CD4-positive, alpha-beta memory T cell (primary cell): ENCODE data around the gene LDLRAD4. TPM values are rescaled to one million over a fixed set of nuclear protein-coding genes. Genes with fewer than 3 reads are reported as not detected.

Source experiments
- CTCF ChIA-PET: fragments of 350-600 bp; sonication (Branson Sonifier 250); formaldehyde crosslinking; loops from one replicate; lab custom pipeline; 2021; ENCODE audit warnings: inconsistent platforms; ENCODE audit not compliant: partially characterized antibody; lab: Charles Lee
- POLR2A ChIA-PET: fragments of 350-600 bp; sonication (Branson Sonifier 250); formaldehyde crosslinking; loops from one replicate; lab custom pipeline; 2021; ENCODE audit not compliant: partially characterized antibody; lab: Charles Lee
- DNase-seq, 5 donors: peaks; one replicate each; pipeline versions ENCODE4 v3.0.0 to v3.0.0-alpha.2; 2020 to 2022; ENCODE audit warnings: mixed read lengths in 1 of 5
- H3K27ac ChIP-seq: one replicate; pipeline ENCODE4 v1.7.0; 2013; ENCODE audit warnings: low read depth, low read length
- H3K27me3 ChIP-seq: 2 replicates; pipeline ENCODE4 v1.7.0; 2013; ENCODE audit warnings: mild to moderate bottlenecking, low read length, moderate library complexity; ENCODE audit not compliant: insufficient read depth
- H3K36me3 ChIP-seq: 2 replicates; pipeline ENCODE4 v1.7.0; 2013; ENCODE audit warnings: mild to moderate bottlenecking, low read length, moderate library complexity; ENCODE audit not compliant: insufficient read depth
- H3K4me1 ChIP-seq: 2 replicates; pipeline ENCODE4 v1.7.0; 2013; ENCODE audit warnings: mild to moderate bottlenecking, low read length, moderate library complexity; ENCODE audit not compliant: insufficient read depth
- H3K4me3 ChIP-seq, 2 donors: one replicate each; pipeline ENCODE4 v1.7.0; 2013; ENCODE audit warnings: low read length in 2 of 2, mild to moderate bottlenecking in 1 of 2
- H3K9me3 ChIP-seq, 2 donors: one replicate each; pipeline ENCODE4 v1.7.0; 2013; ENCODE audit warnings: low read length in 2 of 2, control low read depth in 1 of 2; ENCODE audit not compliant: control insufficient read depth in 1 of 2
- H3K27ac Mint-ChIP-seq, 7 donors: one replicate each; pipeline ENCODE4 v1.8.0; 2020 to 2021; ENCODE audit warnings: mixed read lengths in 7 of 7, mild to moderate bottlenecking in 6 of 7, inconsistent platforms in 3 of 7, moderate library complexity in 3 of 7
- H3K27me3 Mint-ChIP-seq, 2 donors: one replicate each; pipeline ENCODE4 v1.8.0; 2020 to 2021; ENCODE audit warnings: mixed read lengths in 2 of 2
- H3K36me3 Mint-ChIP-seq, 2 donors: one replicate each; pipeline ENCODE4 v1.8.0; 2020 to 2021; ENCODE audit warnings: mixed read lengths in 2 of 2, inconsistent platforms in 1 of 2, mild to moderate bottlenecking in 1 of 2
- H3K4me1 Mint-ChIP-seq, 4 donors: one replicate each; pipeline ENCODE4 v1.8.0; 2020 to 2021; ENCODE audit warnings: mixed read lengths in 4 of 4, mild to moderate bottlenecking in 1 of 4
- H3K4me3 Mint-ChIP-seq, 8 donors: one replicate each; pipeline ENCODE4 v1.8.0; 2020 to 2021; ENCODE audit warnings: mixed read lengths in 8 of 8, mild to moderate bottlenecking in 7 of 8, moderate library complexity in 6 of 8, inconsistent platforms in 3 of 8
- H3K9me3 Mint-ChIP-seq, 8 donors: one replicate each; pipeline ENCODE4 v1.8.0; 2020 to 2021; ENCODE audit warnings: mixed read lengths in 8 of 8, mild to moderate bottlenecking in 5 of 8, inconsistent platforms in 3 of 8, moderate library complexity in 1 of 8
- intact Hi-C: fragments of 100-400 bp; cut with micrococcal nuclease; formaldehyde crosslinking; loops from one replicate; pipeline ENCODE4 v1.15.1; 2023
- polyA plus RNA-seq, 2 donors: library from polyadenylated mRNA; unstranded; fragments of 300-500 nt; fragmentation: Illumina TruSeq; gene quantifications; one replicate each; pipeline ENCODE4 v1.2.3, GENCODE V29; 2021
- total RNA-seq, 2 experiments: library from RNA; stranded (reverse); gene quantifications; one replicate each; pipeline ENCODE4 v1.2.3, GENCODE V29; 2021

LDLRAD4 gene
- total and polyA plus RNA-seq, 4 experiments from 2014 or later: 17.4 to 63.0 (median 36.6) TPM

GRCh38 chr18:13537022-13537780 lies 318.6 kb downstream of the LDLRAD4 start:
- Histone ChIP-seq H3K36me3 (no peaks in the 10 kb centered on the region), H3K4me3 (no peak overlapping the region), H3K27me3 (no peaks in the 10 kb centered on the region), H3K4me1 (peaks cover 34% of the 10 kb centered on the region), H3K9me3 (no peaks in the 10 kb centered on the region), H3K27ac (no peak overlapping the region)
- no peak for DNase-seq
- ChIA-PET CTCF (interaction anchor here (1.6 kb wide), 1 partner anchor 321 kb away, joined by 7 read pairs; no protein-coding TSS in a partner anchor), POLR2A (no interaction called here)
- H3K4me1 Mint-ChIP-seq: peaks cover 29 to 58% (median 48%) of the 10 kb centered on the region in 4 donors
- no peaks in the 10 kb centered on the region for H3K9me3 Mint-ChIP-seq
- H3K4me3 Mint-ChIP-seq: no peak overlapping the region
- peak overlapping the region in 2 of 7 donors; percentile 7 to 30 for H3K27ac Mint-ChIP-seq
- intact Hi-C loops: no loop called here
- H3K36me3 Mint-ChIP-seq: peaks cover 4% of the 10 kb centered on the region in 2 donors
- H3K27me3 Mint-ChIP-seq: no peaks in the 10 kb centered on the region

- Histone ChIP-seq H3K36me3 (no peaks in the 10 kb centered on the region), H3K27ac (no peak overlapping the region), H3K9me3 (no peaks in the 10 kb centered on the region), H3K4me3 (no peak overlapping the region), H3K4me1 (peaks cover 34% of the 10 kb centered on the region), H3K27me3 (no peaks in the 10 kb centered on the region)
- H3K27me3 Mint-ChIP-seq: no peaks in the 10 kb centered on the region
- H3K27ac Mint-ChIP-seq: peak overlapping the region; percentile 13 to 76 (median 74)
- H3K4me3 Mint-ChIP-seq: peak overlapping the region in 4 of 8 donors; percentile 41 to 76 (median 57)
- peaks cover 9 to 14% of the 10 kb centered on the region in 2 donors for H3K36me3 Mint-ChIP-seq
- intact Hi-C loops: no loop called here
- DNase-seq: no peak
- ChIA-PET POLR2A (interaction anchor here (0.7 kb wide), 1 partner anchor 26 kb away, joined by 3 read pairs; no protein-coding TSS in a partner anchor), CTCF (interaction anchor here (1.2 to 1.8 kb wide), 3 partner anchors 9 to 322 kb away, joined by 3 to 4 read pairs (median 4); no protein-coding TSS in a partner anchor)
- peaks cover 24 to 55% (median 43%) of the 10 kb centered on the region in 4 donors for H3K4me1 Mint-ChIP-seq
- H3K9me3 Mint-ChIP-seq: no peaks in the 10 kb centered on the region
These were observed 320.1 kb downstream of the LDLRAD4 start for GRCh38 chr18:13538630-13539029.

- peak in 4 of 5 donors; percentile 22 to 45 (median 34) for DNase-seq
- CTCF ChIA-PET: interaction anchor here (1.2 to 1.8 kb wide), 3 partner anchors 8 to 323 kb away, joined by 3 to 4 read pairs (median 4); no protein-coding TSS in a partner anchor
- Histone ChIP-seq H3K27ac (no peak overlapping the region), H3K36me3 (no peaks in the 10 kb centered on the region), H3K4me1 (peaks cover 34% of the 10 kb centered on the region), H3K4me3 (no peak overlapping the region), H3K27me3 (no peaks in the 10 kb centered on the region), H3K9me3 (no peaks in the 10 kb centered on the region)
- H3K9me3 Mint-ChIP-seq: no peaks in the 10 kb centered on the region
- intact Hi-C loops: no loop called here
- H3K4me3 Mint-ChIP-seq: peak overlapping the region in 7 of 8 donors; percentile 2 to 76 (median 60)
- POLR2A ChIA-PET: no interaction called here
- peaks cover 20 to 54% (median 40%) of the 10 kb centered on the region in 4 donors for H3K4me1 Mint-ChIP-seq
- peak overlapping the region; percentile 10 to 76 (median 67) for H3K27ac Mint-ChIP-seq
- H3K36me3 Mint-ChIP-seq: peaks cover 10 to 18% of the 10 kb centered on the region in 2 donors
- no peaks in the 10 kb centered on the region for H3K27me3 Mint-ChIP-seq
These were observed 320.5 kb downstream of the LDLRAD4 start for GRCh38 chr18:13539050-13539449.

GRCh38 chr18:13539843-13540476 lies 321.4 kb downstream of the LDLRAD4 start:
- intact Hi-C loops: no loop called here
- POLR2A ChIA-PET: no interaction called here
- Histone ChIP-seq H3K36me3 (no peaks in the 10 kb centered on the region), H3K4me3 (no peak overlapping the region), H3K4me1 (peaks cover 34% of the 10 kb centered on the region), H3K9me3 (no peaks in the 10 kb centered on the region), H3K27me3 (no peaks in the 10 kb centered on the region), H3K27ac (no peak overlapping the region)
- Mint-ChIP-seq H3K27ac (peak overlapping the region in 3 of 7 donors; percentile 19 to 76 (median 48)), H3K4me1 (peaks cover 23 to 48% (median 36%) of the 10 kb centered on the region in 4 donors), H3K36me3 (peaks cover 14 to 23% of the 10 kb centered on the region in 2 donors), H3K27me3 (no peaks in the 10 kb centered on the region), H3K9me3 (no peaks in the 10 kb centered on the region), H3K4me3 (peak overlapping the region in 5 of 8 donors; percentile 3 to 52 (median 14))
- no peak for DNase-seq
- CTCF ChIA-PET: interaction anchor here (1.2 to 1.8 kb wide), 2 partner anchors 18 to 323 kb away, joined by 4 read pairs; no protein-coding TSS in a partner anchor

- CTCF ChIA-PET: interaction anchor here (1.8 kb wide), 1 partner anchor 17 kb away, joined by 4 read pairs; no protein-coding TSS in a partner anchor
- intact Hi-C loops: no loop called here
- POLR2A ChIA-PET: no interaction called here
- H3K9me3 Mint-ChIP-seq: no peaks in the 10 kb centered on the region
- H3K9me3 ChIP-seq: no peaks in the 10 kb centered on the region
- peak overlapping the region in 5 of 8 donors; percentile 3 to 52 (median 14) for H3K4me3 Mint-ChIP-seq
- H3K27ac Mint-ChIP-seq: peak overlapping the region in 4 of 7 donors; percentile 19 to 76 (median 60)
- H3K27me3 ChIP-seq: no peaks in the 10 kb centered on the region
- no peaks in the 10 kb centered on the region for H3K27me3 Mint-ChIP-seq
- peaks cover 20 to 23% of the 10 kb centered on the region in 2 donors for H3K36me3 Mint-ChIP-seq
- peaks cover 34% of the 10 kb centered on the region for H3K4me1 ChIP-seq
- no peak overlapping the region for H3K4me3 ChIP-seq
- peak in 2 of 5 donors; percentile 8 to 13 for DNase-seq
- H3K36me3 ChIP-seq: no peaks in the 10 kb centered on the region
- H3K4me1 Mint-ChIP-seq: peaks cover 21 to 48% (median 33%) of the 10 kb centered on the region in 4 donors
- no peak overlapping the region for H3K27ac ChIP-seq
These were observed 322.1 kb downstream of the LDLRAD4 start for GRCh38 chr18:13540477-13541182.

GRCh38 chr18:13541621-13542519 lies 323.3 kb downstream of the LDLRAD4 start:
- intact Hi-C loops: no loop called here
- no peak overlapping the region for H3K27ac ChIP-seq
- ChIA-PET CTCF (interaction anchor here (0.7 to 1.1 kb wide), 2 partner anchors 12 to 325 kb away, joined by 3 read pairs; no protein-coding TSS in a partner anchor), POLR2A (no interaction called here)
- no peak for DNase-seq
- peaks cover 18 to 48% (median 32%) of the 10 kb centered on the region in 4 donors for H3K4me1 Mint-ChIP-seq
- H3K36me3 ChIP-seq: no peaks in the 10 kb centered on the region
- no peaks in the 10 kb centered on the region for H3K9me3 ChIP-seq
- H3K4me1 ChIP-seq: peaks cover 34% of the 10 kb centered on the region
- no peak overlapping the region for H3K4me3 ChIP-seq
- H3K36me3 Mint-ChIP-seq: peaks cover 23 to 27% of the 10 kb centered on the region in 2 donors
- no peaks in the 10 kb centered on the region for H3K9me3 Mint-ChIP-seq
- no peaks in the 10 kb centered on the region for H3K27me3 Mint-ChIP-seq
- H3K27me3 ChIP-seq: no peaks in the 10 kb centered on the region
- no peak overlapping the region for H3K4me3 Mint-ChIP-seq
- H3K27ac Mint-ChIP-seq: peak overlapping the region in 2 of 7 donors; percentile 17 to 25
